Measurements from ENCODE around the gene CNIH2.

The CNIH2 gene

DNA sequence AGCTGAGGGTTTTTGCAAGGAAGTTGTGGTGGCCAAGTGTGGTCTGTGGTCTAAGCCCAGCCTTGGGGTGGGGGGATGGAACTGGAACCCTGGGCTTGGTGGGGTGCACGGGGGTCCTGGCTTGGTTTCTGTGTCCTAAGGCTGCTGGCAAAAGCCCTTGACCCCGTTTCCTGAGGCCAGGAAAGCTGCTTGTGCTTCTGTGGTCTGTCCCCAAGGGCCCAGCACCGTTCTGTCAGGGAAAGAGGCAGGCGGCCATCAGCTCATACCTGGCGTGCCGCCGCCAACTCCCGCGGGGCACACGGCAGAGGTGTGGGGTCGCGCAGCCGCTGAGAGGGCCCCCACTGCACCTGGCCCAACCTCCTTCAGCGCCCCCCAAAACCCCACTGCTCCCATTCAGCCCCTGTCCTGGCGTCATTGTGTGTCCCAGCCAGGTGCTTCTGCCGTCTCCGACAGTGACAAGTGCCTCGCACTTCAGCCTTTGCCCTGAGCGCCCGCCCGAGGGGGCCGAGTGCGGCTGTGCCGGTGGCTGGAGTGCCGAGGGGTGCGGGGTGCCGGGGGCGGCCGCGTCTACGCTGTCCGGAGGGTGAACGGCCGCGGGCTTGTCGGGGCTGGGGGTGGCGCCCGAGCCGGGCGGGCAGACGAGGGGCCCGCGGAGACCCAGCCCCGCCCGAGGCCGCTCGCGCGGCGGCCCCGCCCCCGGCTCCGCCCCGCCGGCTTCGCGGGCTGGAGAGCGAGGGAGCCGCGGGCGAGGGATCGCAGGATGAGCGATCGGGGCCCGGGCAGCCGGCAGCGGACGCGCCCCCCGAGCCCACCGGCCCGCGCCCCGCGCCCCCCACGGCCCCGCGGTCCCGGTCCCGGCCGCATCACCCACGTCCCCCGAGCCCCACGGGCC, at the start of gene CNIH2:
CNIH2 (plus strand) TSS at position 705 of the 892 bp plus-strand sequence. CDS start 282 bp downstream, outside the sequence.
- Histone ChIP-seq H3K27me3 (ENCODE audit: control insufficient read depth, insufficient read depth, low read length) (peaks cover 2% of the 10 kb centered on the region), H3K36me3 (ENCODE audit: control insufficient read depth, insufficient read depth, low read length) (peaks cover 24% of the 10 kb centered on the region), H3K4me1 (ENCODE audit: control insufficient read depth, insufficient read depth, low read length) (peaks cover 1% of the 10 kb centered on the region), H3K9ac (ENCODE audit: low read depth, low read length) (no peak within 1 kb of the TSS), H3K9me3 (ENCODE audit: control insufficient read depth, insufficient read depth, low read length) (no peaks in the 10 kb centered on the region), H3K4me3 (ENCODE audit: low read depth, low read length) (peak within 1 kb of the TSS; percentile 53)

DNA sequence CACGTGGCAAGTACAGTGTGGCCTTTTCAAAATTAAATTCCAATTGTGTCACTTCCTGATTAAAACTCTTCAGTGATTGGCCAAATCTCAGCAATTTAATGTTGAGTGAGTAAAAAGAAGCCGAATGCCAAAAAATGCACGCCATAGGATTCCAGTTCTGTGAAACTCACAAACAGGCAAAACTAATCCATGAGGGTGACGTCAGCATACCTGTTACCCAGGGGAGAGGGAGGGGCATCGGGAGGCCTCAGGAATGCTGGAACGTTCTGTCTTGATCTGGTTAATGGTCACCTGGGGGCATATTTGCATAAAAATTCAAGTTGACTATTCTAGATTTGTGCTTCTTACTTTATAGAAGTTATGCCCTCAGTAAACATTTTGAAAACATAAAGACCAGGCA, 49.5 kb upstream of the CNIH2 start:
- no peaks in the 10 kb centered on the region for H3K27me3 ChIP-seq (ENCODE audit: control insufficient read depth, insufficient read depth, low read length)
- no peaks in the 10 kb centered on the region for H3K9me3 ChIP-seq (ENCODE audit: control insufficient read depth, insufficient read depth, low read length)
- H3K4me3 ChIP-seq (ENCODE audit: low read depth, low read length) = no peak overlapping the region
- H3K9ac ChIP-seq (ENCODE audit: low read depth, low read length) = no peak overlapping the region
- H3K36me3 ChIP-seq (ENCODE audit: control insufficient read depth, insufficient read depth, low read length) = peaks cover 4% of the 10 kb centered on the region
- peaks cover 2% of the 10 kb centered on the region for H3K4me1 ChIP-seq (ENCODE audit: control insufficient read depth, insufficient read depth, low read length)

DNA sequence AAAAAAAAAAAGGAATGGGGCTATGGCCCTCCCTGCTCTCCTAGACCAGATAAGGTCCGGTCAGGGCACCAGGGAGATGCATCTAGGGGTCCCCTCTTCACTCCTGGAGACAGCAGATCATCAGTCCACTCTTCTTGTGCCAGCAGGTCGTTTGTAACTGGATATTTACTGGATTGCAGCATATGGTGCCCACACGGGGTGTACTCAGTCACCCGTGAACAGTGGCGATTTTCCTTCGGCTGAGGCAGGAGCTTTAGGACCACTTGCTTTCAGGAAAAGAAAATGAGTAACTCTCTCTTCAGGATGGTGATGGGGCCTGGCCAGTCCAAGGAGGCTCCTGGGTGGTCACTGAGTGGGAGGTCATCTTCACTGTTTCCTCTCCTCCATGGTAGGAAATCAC, 47.8 kb upstream of the CNIH2 start:
- Histone ChIP-seq H3K4me3 (ENCODE audit: low read depth, low read length) (no peak overlapping the region), H3K4me1 (ENCODE audit: control insufficient read depth, insufficient read depth, low read length) (peaks cover 2% of the 10 kb centered on the region), H3K9me3 (ENCODE audit: control insufficient read depth, insufficient read depth, low read length) (no peaks in the 10 kb centered on the region), H3K9ac (ENCODE audit: low read depth, low read length) (no peak overlapping the region), H3K36me3 (ENCODE audit: control insufficient read depth, insufficient read depth, low read length) (peaks cover 7% of the 10 kb centered on the region), H3K27me3 (ENCODE audit: control insufficient read depth, insufficient read depth, low read length) (no peaks in the 10 kb centered on the region)

DNA sequence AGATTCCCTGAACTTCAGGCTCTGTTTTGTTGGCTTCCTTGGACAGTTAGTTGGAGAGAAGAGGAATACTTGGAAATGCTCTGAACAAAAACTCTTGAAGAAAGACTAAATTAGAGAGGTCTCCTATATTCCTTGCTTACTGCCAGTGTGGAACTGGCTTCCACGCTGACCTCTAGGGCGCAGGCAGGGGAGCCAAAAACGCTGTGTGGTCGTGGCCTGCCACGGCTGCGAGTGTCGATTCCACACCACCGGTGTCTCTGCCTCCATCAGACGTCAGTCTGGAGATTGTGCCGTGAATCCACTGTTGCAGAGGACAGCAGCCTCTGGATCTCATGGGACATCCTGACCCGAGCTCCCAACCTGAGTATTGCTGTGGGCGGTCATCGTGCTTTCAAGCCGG, 47.0 kb upstream of the CNIH2 start:
- Histone ChIP-seq H3K27me3 (ENCODE audit: control insufficient read depth, insufficient read depth, low read length) (no peaks in the 10 kb centered on the region), H3K9ac (ENCODE audit: low read depth, low read length) (no peak overlapping the region), H3K4me1 (ENCODE audit: control insufficient read depth, insufficient read depth, low read length) (peaks cover 2% of the 10 kb centered on the region), H3K4me3 (ENCODE audit: low read depth, low read length) (no peak overlapping the region), H3K9me3 (ENCODE audit: control insufficient read depth, insufficient read depth, low read length) (no peaks in the 10 kb centered on the region), H3K36me3 (ENCODE audit: control insufficient read depth, insufficient read depth, low read length) (peaks cover 7% of the 10 kb centered on the region)

GRCh38 chr11:66231561-66231960, 46.4 kb upstream of the CNIH2 start:
- no peak overlapping the region for H3K9ac ChIP-seq (ENCODE audit: low read depth, low read length)
- H3K4me3 ChIP-seq (ENCODE audit: low read depth, low read length) = no peak overlapping the region
- H3K36me3 ChIP-seq (ENCODE audit: control insufficient read depth, insufficient read depth, low read length) = peaks cover 7% of the 10 kb centered on the region
- H3K27me3 ChIP-seq (ENCODE audit: control insufficient read depth, insufficient read depth, low read length) = no peaks in the 10 kb centered on the region
- H3K4me1 ChIP-seq (ENCODE audit: control insufficient read depth, insufficient read depth, low read length) = peaks cover 2% of the 10 kb centered on the region
- H3K9me3 ChIP-seq (ENCODE audit: control insufficient read depth, insufficient read depth, low read length) = no peaks in the 10 kb centered on the region

DNA sequence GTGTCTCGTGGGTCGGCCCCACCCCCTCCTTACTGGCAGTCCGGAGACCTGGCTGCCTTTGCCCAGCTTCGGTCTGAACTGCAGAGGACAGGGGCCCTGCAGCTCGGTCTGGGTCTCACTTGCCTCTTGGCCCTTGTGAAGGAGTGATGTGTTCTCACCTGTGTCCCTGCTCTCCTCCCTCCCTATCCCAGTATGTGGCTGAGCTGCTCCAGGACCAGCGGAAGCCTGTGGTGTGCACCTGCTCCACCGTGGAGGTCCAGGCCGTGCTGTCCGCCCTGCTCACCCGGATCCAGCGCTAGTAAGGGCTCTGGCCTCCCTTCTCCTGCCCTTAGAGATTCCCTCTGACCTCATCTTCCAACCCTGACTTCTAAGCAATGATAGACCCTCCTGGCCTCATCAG, 45.2 kb upstream of the CNIH2 start:
- Histone ChIP-seq H3K9me3 (ENCODE audit: control insufficient read depth, insufficient read depth, low read length) (no peaks in the 10 kb centered on the region), H3K4me3 (ENCODE audit: low read depth, low read length) (no peak overlapping the region), H3K4me1 (ENCODE audit: control insufficient read depth, insufficient read depth, low read length) (peaks cover 2% of the 10 kb centered on the region), H3K9ac (ENCODE audit: low read depth, low read length) (no peak overlapping the region), H3K27me3 (ENCODE audit: control insufficient read depth, insufficient read depth, low read length) (no peaks in the 10 kb centered on the region), H3K36me3 (ENCODE audit: control insufficient read depth, insufficient read depth, low read length) (peaks cover 7% of the 10 kb centered on the region)

- H3K9ac ChIP-seq (ENCODE audit: low read depth, low read length) = no peak overlapping the region
Observed at GRCh38 chr11:66233301-66233700, 44.7 kb upstream of the CNIH2 start.

DNA sequence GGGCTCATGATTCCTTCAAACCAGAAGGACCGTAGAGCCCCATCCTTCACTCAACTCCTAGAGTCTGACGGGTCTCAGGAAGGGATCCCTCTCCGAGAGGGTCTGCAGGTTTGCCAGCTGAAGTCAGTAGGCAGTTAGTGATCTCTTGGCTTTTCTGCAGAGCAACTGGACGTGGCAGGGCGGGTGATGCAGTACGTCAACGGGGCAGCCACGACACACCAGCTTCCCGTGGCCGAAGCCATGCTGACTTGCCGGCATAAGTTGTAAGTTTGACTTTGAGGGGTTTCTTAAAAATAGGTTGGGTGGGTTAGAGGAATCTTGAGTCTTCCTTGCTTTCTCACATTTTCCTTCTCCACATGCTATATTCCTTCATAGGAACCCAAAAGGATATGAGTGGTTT, 42.8 kb upstream of the CNIH2 start:
- Histone ChIP-seq H3K9me3 (ENCODE audit: control insufficient read depth, insufficient read depth, low read length) (no peaks in the 10 kb centered on the region), H3K36me3 (ENCODE audit: control insufficient read depth, insufficient read depth, low read length) (peaks cover 7% of the 10 kb centered on the region), H3K4me3 (ENCODE audit: low read depth, low read length) (no peak overlapping the region), H3K4me1 (ENCODE audit: control insufficient read depth, insufficient read depth, low read length) (no peaks in the 10 kb centered on the region), H3K27me3 (ENCODE audit: control insufficient read depth, insufficient read depth, low read length) (no peaks in the 10 kb centered on the region), H3K9ac (ENCODE audit: low read depth, low read length) (no peak overlapping the region)

More at GRCh38 chr11:66233301-66233700, 44.7 kb upstream of the CNIH2 start:
- peaks cover 2% of the 10 kb centered on the region for H3K4me1 ChIP-seq (ENCODE audit: control insufficient read depth, insufficient read depth, low read length)
- H3K36me3 ChIP-seq (ENCODE audit: control insufficient read depth, insufficient read depth, low read length) = peaks cover 7% of the 10 kb centered on the region
- H3K9me3 ChIP-seq (ENCODE audit: control insufficient read depth, insufficient read depth, low read length) = no peaks in the 10 kb centered on the region
- H3K27me3 ChIP-seq (ENCODE audit: control insufficient read depth, insufficient read depth, low read length) = no peaks in the 10 kb centered on the region
- no peak overlapping the region for H3K4me3 ChIP-seq (ENCODE audit: low read depth, low read length)

DNA sequence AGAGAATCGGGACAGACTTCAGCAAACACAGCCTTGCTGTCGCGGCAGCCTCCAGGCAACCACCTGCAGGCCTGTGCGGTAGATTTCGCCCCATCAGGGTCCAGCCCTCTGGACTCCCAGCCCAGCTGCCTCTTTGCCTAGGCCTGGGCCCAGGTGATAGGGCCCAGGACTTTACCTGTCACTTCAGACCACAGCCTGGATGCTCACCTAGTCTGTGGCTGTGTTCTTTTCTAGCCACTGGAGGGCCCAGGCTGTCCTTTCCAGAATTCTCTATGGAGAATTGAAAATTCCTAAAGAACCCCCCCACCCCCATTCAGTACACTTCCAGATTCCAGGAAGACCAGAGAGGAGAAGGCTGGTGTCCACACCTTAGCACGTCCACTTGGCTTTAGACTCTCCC, 40.1 kb upstream of the CNIH2 start:
- peaks cover 11% of the 10 kb centered on the region for H3K36me3 ChIP-seq (ENCODE audit: control insufficient read depth, insufficient read depth, low read length)
- no peaks in the 10 kb centered on the region for H3K27me3 ChIP-seq (ENCODE audit: control insufficient read depth, insufficient read depth, low read length)
- H3K9me3 ChIP-seq (ENCODE audit: control insufficient read depth, insufficient read depth, low read length) = no peaks in the 10 kb centered on the region
- no peak overlapping the region for H3K9ac ChIP-seq (ENCODE audit: low read depth, low read length)
- H3K4me1 ChIP-seq (ENCODE audit: control insufficient read depth, insufficient read depth, low read length) = no peaks in the 10 kb centered on the region
- no peak overlapping the region for H3K4me3 ChIP-seq (ENCODE audit: low read depth, low read length)

DNA sequence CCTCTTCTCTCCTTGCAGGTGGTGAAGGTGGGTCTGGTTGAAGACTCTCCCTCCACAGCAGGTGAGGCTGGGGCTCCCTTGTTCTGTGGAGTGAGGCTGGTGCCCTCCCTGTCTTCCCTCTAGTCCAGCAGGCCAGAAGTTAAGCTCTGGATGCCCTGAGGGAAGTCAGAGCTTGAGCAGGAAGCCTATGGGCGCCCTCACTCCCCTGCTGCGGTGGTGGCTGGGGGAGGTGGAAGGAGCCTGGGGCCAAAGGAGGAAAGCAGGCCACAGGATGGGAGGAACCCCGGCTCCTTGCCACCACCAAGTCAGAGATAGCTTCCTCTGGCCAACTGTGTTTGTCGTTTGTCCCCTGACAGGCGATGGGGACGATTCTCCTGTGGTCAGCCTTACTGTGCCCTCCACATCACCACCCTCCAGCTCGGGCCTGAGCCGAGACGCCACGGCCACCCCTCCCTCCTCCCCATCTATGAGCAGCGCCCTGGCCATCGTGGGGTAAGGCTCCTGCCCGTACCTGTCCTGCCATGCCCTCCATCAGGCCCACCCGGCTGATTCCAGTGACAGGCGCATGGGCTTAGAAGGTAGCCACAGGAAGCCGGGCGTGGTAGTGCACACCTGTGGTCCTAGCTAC, 39.1 kb upstream of the CNIH2 start:
- no peak overlapping the region for H3K4me3 ChIP-seq (ENCODE audit: low read depth, low read length)
- no peak overlapping the region for H3K9ac ChIP-seq (ENCODE audit: low read depth, low read length)
- no peaks in the 10 kb centered on the region for H3K4me1 ChIP-seq (ENCODE audit: control insufficient read depth, insufficient read depth, low read length)
- H3K27me3 ChIP-seq (ENCODE audit: control insufficient read depth, insufficient read depth, low read length) = no peaks in the 10 kb centered on the region
- peaks cover 11% of the 10 kb centered on the region for H3K36me3 ChIP-seq (ENCODE audit: control insufficient read depth, insufficient read depth, low read length)
- no peaks in the 10 kb centered on the region for H3K9me3 ChIP-seq (ENCODE audit: control insufficient read depth, insufficient read depth, low read length)

GRCh38 chr11:66239511-66239910, 38.5 kb upstream of the CNIH2 start:
- Histone ChIP-seq H3K9me3 (ENCODE audit: control insufficient read depth, insufficient read depth, low read length) (no peaks in the 10 kb centered on the region), H3K4me3 (ENCODE audit: low read depth, low read length) (no peak overlapping the region), H3K4me1 (ENCODE audit: control insufficient read depth, insufficient read depth, low read length) (no peaks in the 10 kb centered on the region), H3K9ac (ENCODE audit: low read depth, low read length) (no peak overlapping the region), H3K36me3 (ENCODE audit: control insufficient read depth, insufficient read depth, low read length) (peaks cover 8% of the 10 kb centered on the region), H3K27me3 (ENCODE audit: control insufficient read depth, insufficient read depth, low read length) (no peaks in the 10 kb centered on the region)

All from iPS-15b (cell line).